ENCODE data around the gene RBM12. TPM values are rescaled to one million over a fixed set of nuclear protein-coding genes. Genes with fewer than 3 reads are reported as not detected.
"Not testable (repeated sequence)": the region's sequence is repeated elsewhere in the genome, so short reads cannot be mapped to it uniquely, and the experiment has no call there.

The RBM12 gene
- total RNA-seq, 1 donor from 2014 or later, result 77.7 TPM

DNA sequence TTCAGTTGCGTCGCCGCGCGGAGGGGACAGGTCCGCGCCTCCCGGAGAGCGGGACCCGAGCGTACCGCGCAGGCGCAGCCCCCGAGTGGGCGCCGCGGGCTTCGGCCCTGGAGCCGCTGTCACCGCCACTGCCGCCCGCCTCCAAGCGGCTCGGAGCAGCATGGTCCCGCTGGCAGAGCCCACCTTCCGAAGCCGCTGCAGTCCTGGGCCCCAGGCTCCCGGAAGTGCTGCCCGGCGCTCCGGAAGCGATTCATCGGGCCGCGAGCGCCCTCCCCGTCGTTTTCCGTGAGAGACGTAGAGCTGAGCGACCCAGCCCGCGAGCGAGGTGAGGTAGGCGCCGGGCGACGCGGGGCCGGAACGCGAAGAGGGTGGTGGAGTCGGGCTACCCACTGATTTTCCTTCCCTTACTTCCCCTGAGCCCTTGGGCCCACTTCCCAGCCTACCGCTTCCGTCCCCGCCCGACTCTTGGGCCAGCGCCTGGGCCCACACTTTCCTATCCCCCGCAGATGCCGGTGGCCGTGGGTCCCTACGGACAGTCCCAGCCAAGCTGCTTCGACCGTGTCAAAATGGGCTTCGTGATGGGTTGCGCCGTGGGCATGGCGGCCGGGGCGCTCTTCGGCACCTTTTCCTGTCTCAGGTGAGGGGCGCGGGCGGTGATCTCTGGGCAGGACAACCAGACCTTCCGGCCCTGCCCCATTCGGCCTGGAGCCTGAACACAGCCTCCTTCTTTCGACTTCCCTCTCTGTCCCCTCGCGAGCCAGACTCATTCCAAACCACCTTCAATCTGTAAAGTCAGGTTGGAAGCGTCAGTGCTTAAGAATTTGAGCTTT, 34.6 kb upstream of the RBM12 start, which contains the start of the genes NFS1 and ROMO1:
TSS of gene NFS1 (minus strand) at position 226 of the 830 bp plus-strand sequence. CDS start at position 162, 64 bp downstream.
TSS of gene ROMO1 (plus strand) at position 279 of the 830 bp plus-strand sequence. CDS start at position 507, 228 bp downstream.
- ATAC-seq (peak; percentile 96), DNase-seq (ENCODE audit: low spot score) (peak; percentile 90)
- intact Hi-C loops (cut with DNase I), result no loop called here

DNA sequence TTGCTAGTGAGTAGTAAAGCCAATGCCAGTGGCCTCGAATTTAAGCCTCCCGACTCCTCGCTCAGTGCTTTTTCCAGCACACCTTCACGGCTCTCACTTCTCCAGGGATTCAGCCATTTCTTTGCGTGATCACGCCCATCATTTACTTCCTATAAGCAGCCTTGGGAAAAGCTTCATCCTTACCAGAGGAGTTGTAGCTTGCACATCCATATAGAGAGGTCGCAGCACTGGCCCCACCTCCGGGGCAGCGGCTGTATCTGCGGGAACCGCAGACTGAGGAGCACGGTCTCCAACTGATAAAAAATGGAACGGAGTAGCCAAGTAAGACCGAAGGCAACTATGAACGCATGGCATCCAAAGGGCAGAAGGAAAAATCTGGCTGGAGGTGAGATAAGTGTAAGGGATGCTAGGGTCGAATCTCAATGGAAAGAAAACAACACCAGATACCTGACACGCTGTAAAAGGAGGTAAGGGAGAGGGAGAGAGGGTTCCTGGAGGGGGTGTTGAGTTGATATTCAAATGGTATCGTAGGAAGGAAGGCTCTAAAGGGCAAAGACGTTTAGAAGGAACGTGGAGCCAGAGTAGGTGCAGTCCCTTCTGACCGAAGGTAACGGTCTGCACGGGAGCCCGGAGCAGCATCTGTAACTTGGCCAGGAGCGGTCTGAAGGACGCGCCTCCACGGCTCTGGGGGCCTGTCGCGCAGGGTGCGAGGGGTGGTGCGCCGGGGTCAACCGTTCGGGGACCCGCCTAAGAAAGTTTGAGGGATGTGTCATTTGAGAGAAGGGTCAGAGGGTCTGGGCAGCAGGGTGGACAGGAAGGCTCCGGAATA, 33.8 kb upstream of the RBM12 start:
- ATAC-seq, result peak; percentile 7
- intact Hi-C loops (cut with DNase I), result no loop called here
- DNase-seq (ENCODE audit: low spot score), result peak; percentile 61

DNA sequence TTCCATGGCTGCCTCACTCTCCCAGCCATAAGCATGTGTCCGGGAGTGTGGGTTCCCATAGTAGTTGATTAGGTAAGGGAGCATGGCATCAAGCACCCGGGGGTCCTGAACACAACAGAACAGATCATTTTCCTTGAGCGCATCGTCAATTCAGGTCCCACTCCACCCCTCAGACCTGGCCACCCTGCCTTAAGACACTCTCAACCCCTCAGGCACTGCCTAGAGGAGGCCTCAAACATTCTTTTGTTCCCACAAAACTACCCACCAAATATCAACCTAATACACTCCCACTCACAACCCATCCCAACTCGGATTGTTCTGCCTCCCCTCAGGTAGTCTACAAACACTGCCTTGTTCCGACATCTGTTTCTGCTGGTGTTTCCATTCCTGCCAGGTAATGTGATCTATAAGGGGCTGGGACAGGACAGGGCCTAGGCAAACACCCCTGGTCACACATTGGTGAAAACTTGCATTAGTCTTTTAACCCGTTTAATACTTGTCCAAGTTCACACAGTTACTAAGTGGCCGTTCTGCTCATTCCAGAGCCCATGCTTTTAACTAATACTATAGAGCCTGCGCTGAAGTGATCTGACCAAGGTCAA, 33.1 kb upstream of the RBM12 start:
- intact Hi-C loops (cut with DNase I), result no loop called here
- ATAC-seq, result no peak
- DNase-seq (ENCODE audit: low spot score), result peak; percentile 3

DNA sequence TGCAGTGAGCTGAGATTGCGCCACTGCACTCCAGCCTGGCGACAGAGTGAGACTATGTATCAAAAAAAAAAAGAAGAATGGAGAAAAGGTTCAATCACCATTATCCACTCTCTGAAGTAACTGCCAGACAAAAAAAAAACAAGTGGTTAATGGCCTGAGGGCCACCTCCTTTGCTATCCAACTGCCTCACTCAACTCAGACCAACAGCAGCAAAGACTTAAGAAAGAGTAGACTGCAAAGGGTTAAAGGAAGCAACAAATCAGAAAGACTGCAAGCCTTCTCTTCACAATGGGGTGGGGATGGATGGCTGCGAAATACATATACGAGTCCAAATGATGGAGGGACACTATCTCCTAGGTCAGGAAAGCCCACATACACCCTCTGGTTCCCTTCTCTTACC, 31.3 kb upstream of the RBM12 start:
- DNase-seq (ENCODE audit: low spot score) (no peak), ATAC-seq (no peak)
- intact Hi-C loops (cut with DNase I), result no loop called here

DNA sequence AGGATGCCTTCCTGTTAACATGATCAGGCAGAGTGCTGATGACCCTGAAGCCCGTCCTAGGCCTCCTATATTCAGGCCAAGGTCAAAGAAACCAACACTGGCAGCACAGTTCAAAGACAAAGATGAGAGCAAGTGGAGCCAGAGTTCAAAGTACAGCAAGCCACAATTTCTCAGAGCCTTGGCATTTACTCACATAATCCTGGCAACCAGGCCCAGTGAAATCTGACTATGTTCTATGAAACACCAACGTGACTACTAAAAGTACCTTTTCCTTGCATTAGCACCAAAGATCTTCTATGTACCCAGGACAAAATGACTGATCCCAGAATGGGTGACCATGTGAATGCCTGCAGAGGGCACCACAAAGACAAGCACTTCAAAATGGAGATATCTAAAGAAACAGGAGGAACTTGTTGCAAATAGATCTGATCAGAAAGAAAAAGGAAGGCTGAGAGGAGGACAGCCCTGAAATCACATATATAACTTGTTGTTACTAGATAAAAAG, 30.6 kb upstream of the RBM12 start:
- ATAC-seq, result no peak
- no peak for DNase-seq (ENCODE audit: low spot score)
- intact Hi-C loops (cut with DNase I), result no loop called here

DNA sequence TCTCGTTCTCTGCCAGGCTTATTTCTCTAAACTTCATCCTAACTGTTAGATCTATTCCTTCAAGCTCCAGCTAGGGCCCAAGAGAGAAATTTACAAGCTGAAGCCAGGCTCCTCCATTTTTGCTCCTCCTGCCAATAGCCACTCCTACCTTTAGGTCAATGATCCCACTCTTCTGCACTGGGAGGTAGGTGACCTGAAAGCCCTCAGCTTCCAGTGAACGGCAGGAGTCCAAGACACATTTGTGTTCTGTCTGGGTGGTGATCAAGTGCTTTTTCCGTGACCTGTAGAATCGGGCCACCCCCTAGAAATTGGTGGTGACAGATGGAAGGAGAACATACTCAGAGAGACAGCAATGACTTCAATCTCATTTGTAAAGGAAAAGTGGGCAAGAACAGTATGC, 25.6 kb upstream of the RBM12 start:
- intact Hi-C loops (cut with DNase I), result no loop called here
- ATAC-seq (no peak), DNase-seq (ENCODE audit: low spot score) (peak; percentile 10)

DNA sequence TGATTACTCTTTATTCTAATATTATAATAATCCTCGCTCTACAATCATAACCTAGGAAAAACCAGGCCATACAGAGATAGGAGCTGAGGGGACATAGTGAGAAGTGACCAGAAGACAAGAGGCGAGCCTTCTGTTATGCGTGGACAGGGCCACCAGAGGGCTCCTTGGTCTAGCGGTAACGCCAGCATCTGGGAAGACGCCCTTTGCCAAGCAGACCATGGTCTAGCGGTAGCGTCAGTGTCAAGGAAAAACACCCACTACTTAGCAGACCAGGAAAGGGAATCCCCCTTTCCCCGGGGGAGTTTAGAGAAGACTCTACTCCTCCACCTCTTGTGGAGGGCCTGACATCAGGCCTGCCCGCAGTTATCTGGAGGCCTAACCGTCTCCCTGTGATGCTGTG, 22.2 kb upstream of the RBM12 start:
- intact Hi-C loops (cut with DNase I); DNase-seq (ENCODE audit: low spot score); ATAC-seq: not testable (repeated sequence)

DNA sequence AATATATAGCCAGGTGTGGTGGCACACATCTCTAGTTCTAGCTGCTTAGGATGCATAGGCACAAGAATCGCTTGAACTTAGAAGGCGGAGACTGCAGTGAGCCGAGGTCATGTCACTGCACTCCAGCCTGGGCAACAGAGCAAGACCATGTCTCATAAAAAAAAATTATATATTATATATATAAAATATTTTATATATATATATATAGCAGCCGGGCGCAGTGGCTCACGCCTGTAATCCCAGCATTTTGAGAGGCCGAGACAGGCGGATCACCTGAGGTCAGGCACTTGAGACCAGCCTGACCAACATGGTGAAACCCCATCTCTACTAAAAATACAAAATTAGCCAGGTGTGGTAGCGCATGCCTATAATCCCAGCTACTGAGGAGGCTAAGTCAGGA, 20.7 kb upstream of the RBM12 start:
- ATAC-seq; DNase-seq (ENCODE audit: low spot score): not testable (repeated sequence)
- intact Hi-C loops (cut with DNase I), result loop anchor here (1.0 kb wide), 1 partner anchor 40 kb away; no protein-coding TSS in a partner anchor

DNA sequence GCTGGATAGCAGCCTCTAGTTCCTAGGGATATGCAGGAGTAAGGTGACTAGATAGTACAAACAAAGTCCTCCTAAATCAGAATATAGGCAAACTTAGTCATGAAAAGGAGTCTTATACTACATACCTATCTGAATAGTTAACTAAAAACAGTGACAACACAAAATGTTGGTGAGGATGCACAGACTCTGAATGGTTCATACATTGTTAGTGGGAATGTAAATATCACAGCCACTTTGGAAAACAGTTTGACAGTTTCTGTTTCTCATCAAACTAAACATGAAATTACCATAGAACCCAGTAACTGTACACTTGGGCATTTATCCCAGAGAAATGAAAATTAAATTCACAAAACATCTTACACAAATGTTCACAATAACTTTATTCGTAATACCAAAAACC, 17.3 kb upstream of the RBM12 start:
- ATAC-seq (no peak), DNase-seq (ENCODE audit: low spot score) (no peak)
- intact Hi-C loops (cut with DNase I), result no loop called here

DNA sequence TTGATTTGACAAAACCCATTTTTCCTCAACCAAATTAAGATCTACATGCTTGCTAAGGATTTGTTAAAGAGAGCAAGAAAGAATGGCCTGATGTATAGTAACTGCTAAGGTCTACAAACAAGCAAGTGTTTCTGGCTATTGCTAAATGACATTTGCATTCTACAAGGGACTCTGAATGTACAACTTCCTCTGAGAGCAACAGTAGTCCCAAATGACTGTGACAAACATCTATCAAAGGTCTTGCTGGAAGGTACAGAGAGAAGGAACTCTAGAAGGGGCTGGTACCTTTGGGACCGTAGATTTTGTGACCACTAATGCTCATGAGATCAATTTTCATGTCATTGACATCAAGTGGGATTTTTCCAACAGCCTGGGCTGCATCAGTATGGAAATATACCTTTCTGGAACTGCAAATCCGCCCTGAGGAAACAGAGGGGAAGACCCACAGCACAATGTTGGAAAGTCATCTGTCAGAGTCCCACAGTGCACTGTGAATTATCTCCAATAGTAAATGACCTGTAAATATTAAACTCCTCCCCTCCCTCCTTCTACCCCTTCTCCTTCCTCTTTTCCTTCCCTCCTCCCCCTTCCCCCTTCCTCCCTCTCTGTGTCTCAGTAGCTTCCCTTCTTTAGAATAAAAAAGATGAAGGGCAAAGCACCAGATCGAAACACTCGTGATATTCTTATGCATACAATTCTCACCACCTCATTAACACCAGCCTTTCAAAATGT, 15.9 kb upstream of the RBM12 start:
- ATAC-seq (no peak), DNase-seq (ENCODE audit: low spot score) (no peak)
- intact Hi-C loops (cut with DNase I), result no loop called here

DNA sequence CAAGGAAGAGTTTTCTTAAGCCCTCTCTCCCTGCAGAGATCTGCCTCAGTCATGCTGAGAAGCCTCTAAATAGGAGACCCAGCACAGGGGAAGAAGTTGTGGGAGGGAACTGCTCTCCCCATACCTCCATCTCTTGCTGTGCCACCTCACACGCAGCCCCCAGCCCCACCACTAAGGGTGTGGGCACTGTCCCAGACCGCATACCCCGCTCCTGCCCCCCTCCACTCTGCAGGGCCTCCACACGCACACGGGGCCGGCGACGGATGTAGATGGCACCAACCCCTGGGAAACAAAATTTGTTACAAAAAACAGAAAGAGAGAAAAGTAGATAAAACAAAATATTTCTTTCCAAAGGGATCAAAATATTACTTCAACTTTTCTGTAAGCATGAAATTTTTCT, 10.2 kb upstream of the RBM12 start:
- DNase-seq (ENCODE audit: low spot score) (peak; percentile 31), ATAC-seq (no peak)
- intact Hi-C loops (cut with DNase I), result no loop called here

DNA sequence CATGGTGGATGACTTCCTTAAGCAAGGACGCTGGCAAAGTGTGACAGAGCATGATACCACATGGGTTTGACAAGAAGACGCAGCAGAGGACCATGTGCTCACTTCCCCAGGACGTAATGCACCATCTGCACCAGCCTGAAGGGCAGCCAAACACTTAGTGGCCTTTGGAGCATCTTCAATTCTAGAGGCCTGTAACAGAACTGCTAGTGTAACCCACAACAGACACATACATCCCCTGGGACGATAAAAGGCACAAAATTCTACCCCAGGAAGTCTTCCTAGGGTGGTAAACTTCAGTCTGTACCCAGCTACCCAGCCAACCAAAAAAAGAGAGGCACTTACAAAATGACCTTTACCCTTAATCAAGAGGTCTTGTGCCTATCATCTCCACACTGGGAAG, 9.2 kb upstream of the RBM12 start:
- intact Hi-C loops (cut with DNase I), result no loop called here
- ATAC-seq (no peak), DNase-seq (ENCODE audit: low spot score) (peak; percentile 9)

DNA sequence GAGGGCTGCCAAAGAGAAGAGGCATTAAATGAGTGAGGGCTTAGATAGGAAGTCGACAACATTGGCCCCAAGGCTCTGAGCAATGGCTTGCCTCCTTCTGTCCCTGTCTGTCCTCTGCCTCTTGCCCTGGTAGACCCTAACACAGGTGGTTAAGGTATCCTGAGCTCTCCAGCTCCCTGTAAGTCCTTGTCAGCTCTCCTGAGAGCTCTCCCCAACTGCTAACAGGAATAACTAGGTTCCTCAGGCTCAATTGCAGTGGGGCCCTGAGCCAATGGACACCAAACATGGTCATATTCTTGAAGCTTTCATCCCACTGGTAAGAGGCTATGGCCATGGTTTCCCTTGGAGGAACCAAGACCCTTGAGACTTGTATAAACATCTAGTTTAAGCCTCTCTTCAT, 5.0 kb upstream of the RBM12 start:
- ATAC-seq, result no peak
- no peak for DNase-seq (ENCODE audit: low spot score)
- intact Hi-C loops (cut with DNase I), result no loop called here

DNA sequence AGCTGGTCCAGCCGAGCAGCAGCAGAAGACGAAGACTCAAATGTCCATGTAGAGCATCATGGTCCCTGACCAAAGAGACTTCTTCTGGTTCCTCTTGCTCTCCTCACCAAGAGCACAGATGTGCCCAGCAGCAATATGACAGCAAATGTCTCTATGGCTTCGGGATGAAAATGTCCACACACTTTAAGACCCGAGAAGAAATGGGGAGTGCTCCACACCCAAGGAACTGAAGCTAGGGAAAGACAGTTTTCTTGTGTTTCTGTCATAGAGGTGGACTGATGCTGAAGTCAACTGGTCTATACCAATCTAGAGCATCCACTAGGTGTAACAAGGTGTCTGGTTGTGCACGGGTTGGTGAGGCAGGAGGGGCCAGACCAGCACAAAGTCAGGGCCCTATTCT, 4.5 kb upstream of the RBM12 start:
- intact Hi-C loops (cut with DNase I), result no loop called here
- no peak for ATAC-seq
- DNase-seq (ENCODE audit: low spot score), result no peak

DNA sequence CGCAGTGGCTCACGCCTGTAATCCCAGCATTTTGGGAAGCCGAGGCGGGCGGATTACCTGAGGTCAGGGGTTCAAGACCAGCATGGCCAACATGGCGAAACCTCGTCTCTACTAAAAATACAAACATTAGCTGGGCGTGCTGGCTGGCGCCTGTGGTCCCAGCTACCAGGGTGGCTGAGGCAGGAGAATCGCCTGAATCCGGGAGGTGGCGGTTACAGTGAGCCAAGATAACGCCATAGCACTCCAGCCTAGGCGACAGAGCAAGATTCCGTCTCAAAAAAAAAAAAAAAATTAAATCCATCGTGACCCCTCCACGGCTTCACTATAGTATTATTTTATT, 1.2 kb upstream of the RBM12 start:
- ATAC-seq, result no peak
- intact Hi-C loops (cut with DNase I), result no loop called here
- DNase-seq (ENCODE audit: low spot score), result no peak

DNA sequence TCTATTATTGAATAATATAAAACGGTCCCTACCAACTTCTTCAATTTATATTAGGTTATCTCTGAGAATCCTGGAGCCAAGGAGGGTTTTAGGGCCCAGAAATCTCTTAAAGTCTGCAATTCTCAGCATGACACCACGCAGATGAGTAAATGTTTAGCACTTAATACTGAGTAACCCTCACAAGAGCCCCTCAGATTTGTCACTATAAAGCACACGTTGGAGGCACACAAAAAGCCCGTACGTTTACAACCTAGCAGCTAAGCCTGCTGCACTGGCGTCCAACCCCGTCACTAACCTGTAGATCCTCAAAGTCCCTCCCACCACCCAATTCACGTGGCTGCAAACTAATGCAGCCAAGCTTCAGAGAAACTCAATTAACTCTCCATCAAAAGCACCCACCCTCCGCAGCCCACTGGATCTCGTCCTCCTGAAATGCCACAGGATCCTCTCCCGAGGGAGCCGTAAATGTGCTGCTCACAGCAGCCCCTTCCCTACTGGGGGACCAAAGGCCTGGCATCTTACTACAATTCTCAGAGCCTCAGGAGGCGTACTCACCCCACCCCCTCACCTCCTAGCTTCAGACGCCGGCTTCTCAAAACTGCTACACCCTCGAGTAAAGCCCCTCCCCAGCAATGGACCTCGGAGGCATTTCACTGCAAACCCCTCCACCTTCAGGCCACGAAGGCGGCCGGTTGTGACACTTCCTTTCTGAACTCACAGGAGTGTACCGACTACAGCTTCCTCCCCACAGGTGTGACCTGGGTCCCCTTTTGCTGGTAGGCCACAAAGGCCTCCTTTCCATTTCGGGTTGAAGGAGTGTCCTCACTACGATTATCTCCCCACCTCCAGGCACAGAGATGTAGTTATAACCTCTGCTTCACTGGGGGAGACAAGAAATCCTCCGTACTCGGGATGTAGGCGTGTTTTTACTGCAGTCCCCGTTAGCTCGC, 909 bp downstream of the RBM12 start:
- intact Hi-C loops (cut with DNase I), result no loop called here
- peak; percentile 28 for ATAC-seq
- DNase-seq (ENCODE audit: low spot score), result peak; percentile 63

DNA sequence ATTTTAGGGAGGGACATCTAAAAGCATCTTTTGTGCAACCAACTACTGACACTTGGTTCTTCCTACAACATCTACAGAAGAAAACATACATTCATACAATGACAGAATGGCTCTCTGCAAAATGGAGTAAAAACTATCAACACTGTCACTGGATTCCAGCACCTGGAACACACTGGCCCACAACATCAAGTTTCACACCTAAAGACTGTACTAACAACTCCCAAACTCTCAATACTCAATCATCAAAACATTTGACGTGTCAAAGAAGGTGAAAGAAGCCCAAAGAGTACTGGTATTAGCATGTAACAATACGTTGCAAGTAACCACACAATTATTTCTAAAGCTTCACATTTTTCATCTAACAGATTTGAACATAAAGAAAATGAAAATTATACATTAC, 2.1 kb downstream of the RBM12 start:
- DNase-seq (ENCODE audit: low spot score) (no peak), ATAC-seq (no peak)
- intact Hi-C loops (cut with DNase I), result no loop called here

DNA sequence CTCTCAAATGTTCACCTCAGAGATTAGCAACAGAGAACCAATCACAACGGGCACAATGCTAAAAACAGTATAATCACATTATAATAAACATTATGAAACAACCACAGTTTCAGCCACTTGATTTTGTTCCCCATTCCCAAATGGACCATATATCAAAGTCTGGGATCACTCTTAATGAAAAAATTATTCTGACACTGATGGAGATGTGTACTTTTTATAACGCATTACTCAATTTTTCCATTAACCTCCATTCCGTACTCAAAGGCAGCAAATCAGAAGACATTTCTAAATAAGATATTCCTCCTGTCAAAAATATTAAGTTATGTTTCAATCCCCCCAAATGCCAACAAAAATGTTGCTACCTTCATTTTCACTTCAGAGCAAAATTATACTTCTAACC, 2.8 kb downstream of the RBM12 start:
- intact Hi-C loops (cut with DNase I), result no loop called here
- DNase-seq (ENCODE audit: low spot score) (no peak), ATAC-seq (no peak)
